ENCODE results near the gene IFFO2.

DNA sequence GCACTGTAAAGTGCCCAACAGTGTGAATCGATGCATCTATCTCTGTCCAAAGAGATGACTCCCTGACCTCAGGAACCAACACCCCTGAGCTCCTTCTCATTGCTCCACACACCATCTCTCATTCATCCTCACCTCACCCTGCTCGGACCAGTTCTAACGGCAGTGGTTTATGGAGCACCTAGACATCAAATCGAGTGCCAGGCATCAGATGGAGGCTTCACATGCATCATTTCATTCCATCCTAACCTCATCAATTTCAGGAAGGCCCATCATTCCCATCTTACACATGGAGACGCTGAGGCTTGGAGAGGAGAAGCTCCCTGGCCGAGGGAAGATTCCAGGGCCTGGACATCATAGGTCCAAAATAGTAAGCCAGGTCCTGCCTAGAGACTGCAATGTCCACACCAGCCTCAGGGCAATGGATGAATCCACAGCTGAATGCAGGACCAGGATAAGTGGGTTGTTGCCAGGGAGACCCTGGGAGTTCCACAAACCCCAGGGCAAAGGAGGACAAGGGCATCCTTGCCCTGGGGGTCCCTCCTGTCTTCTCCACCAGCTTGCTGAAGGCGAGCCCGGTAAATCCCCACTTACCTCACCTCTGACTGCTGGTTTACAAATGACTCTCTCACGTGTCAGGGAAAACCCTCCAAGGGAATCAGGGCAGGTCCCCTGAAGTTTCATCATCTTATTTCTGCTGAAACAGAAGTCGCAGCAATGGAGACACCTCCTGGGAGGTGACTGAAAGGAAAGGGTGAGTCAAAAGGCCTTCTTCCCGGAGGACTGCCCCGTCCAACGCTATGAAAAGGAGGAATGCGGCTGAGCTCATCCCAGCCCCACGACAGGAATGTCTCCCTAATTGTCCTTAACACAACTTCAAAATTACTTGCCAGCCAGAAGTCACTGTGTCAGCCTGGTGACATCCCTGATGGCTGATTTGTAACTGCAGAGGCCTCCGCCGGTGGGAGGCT, 9.0 kb upstream of the IFFO2 start:
- TF ChIP-seq CTCF (conservative IDR thresholded peaks at IDR 0.05 in 1 of 2, IDR thresholded peaks at IDR 0.05 in 1 of 2; ENCODE audit: low read depth in 1 of 2, low read length in 2 of 2) (no peak), EZH2 (IDR thresholded peaks at IDR 0.05; ENCODE audit: low read length, missing control alignments) (no peak)
